WTC11 (cell line): Measurements from ENCODE around the gene PLEKHA1. TPM values are rescaled to one million over a fixed set of nuclear protein-coding genes. Genes with fewer than 3 reads are reported as not detected.

Source experiments
- ATAC-seq: fragments of 200-7000 bp; cut with Tn5 transposase; 2 replicates; pipeline ENCODE4 v1.10.0; 2021; ENCODE audit warnings: mild to moderate bottlenecking, moderate library complexity
- CTCF ChIA-PET: fragments of 300-600 bp; sonication (Branson Sonifier 250); formaldehyde crosslinking; loops from one replicate; lab custom pipeline; 2021; ENCODE audit warnings: antibody characterized with exemption; lab: Charles Lee
- POLR2A ChIA-PET: fragments of 350-600 bp; sonication (Branson Sonifier 250); formaldehyde crosslinking; loops from one replicate; lab custom pipeline; 2021; ENCODE audit warnings: antibody characterized with exemption; lab: Charles Lee
- DNase-seq: peaks from one replicate; pipeline ENCODE4 v3.0.0; 2021; ENCODE audit warnings: low spot score
- H3K27ac Mint-ChIP-seq: 2 replicates; pipeline ENCODE4 v1.8.0; 2021; ENCODE audit warnings: mixed read lengths
- H3K27me3 Mint-ChIP-seq: 2 replicates; pipeline ENCODE4 v1.8.0; 2021; ENCODE audit warnings: low read depth, mild to moderate bottlenecking, moderate library complexity, mixed read lengths
- H3K36me3 Mint-ChIP-seq: 2 replicates; pipeline ENCODE4 v1.8.0; 2021; ENCODE audit warnings: mixed read lengths
- H3K4me1 Mint-ChIP-seq: 2 replicates; pipeline ENCODE4 v1.8.0; 2022; ENCODE audit warnings: mixed read lengths
- H3K4me3 Mint-ChIP-seq: 2 replicates; pipeline ENCODE4 v1.8.0; 2021; ENCODE audit warnings: mild to moderate bottlenecking, moderate library complexity, mixed read lengths
- H3K9me3 Mint-ChIP-seq: 2 replicates; pipeline ENCODE4 v1.8.0; 2021; ENCODE audit warnings: mixed read lengths
- CBFB ChIP-seq: sonication (generic); formaldehyde crosslinking; IDR thresholded peaks from 2 replicates; pipeline ENCODE4 v1.8.1; 2022; ENCODE audit warnings: mild to moderate bottlenecking, low read depth, missing genetic modification reagents
- ESRRA ChIP-seq: sonication (generic); formaldehyde crosslinking; IDR thresholded peaks from 2 replicates; pipeline ENCODE4 v1.8.1; 2022; ENCODE audit warnings: mild to moderate bottlenecking, missing genetic modification reagents, borderline replicate concordance
- ETV6 ChIP-seq: sonication (generic); formaldehyde crosslinking; IDR thresholded peaks from 2 replicates; pipeline ENCODE4 v1.8.1; 2022; ENCODE audit warnings: mild to moderate bottlenecking, missing genetic modification reagents
- GTF2I ChIP-seq: fragments of 250-450 bp; sonication (Bioruptor Pico); conservative IDR thresholded peaks from 2 replicates; pipeline ENCODE4 v1.4.0; 2021; ENCODE audit warnings: mild to moderate bottlenecking
- JAZF1 ChIP-seq: fragments of 250-450 bp; sonication (Bioruptor Pico); IDR thresholded peaks from 2 replicates; pipeline ENCODE4 v1.9.0; 2021; ENCODE audit warnings: moderate library complexity, mild to moderate bottlenecking, inconsistent platforms
- JUN ChIP-seq: sonication (generic); formaldehyde crosslinking; IDR thresholded peaks from 2 replicates; pipeline ENCODE4 v1.8.0; 2023; ENCODE audit warnings: mild to moderate bottlenecking, missing genetic modification reagents
- SMAD3 ChIP-seq: sonication (generic); formaldehyde crosslinking; IDR thresholded peaks from 2 replicates; pipeline ENCODE4 v1.8.0; 2022; ENCODE audit warnings: missing genetic modification reagents, mild to moderate bottlenecking, borderline replicate concordance
- SOX15 ChIP-seq: fragments of 250-450 bp; sonication (Bioruptor Pico); IDR thresholded peaks from 2 replicates; pipeline ENCODE4 v1.9.0; 2021; ENCODE audit warnings: mild to moderate bottlenecking
- TEAD4 ChIP-seq: sonication (generic); formaldehyde crosslinking; IDR thresholded peaks from 2 replicates; pipeline ENCODE4 v1.8.0; 2022; ENCODE audit warnings: mild to moderate bottlenecking, missing genetic modification reagents
- ZNF138 ChIP-seq: sonication (generic); formaldehyde crosslinking; conservative IDR thresholded peaks from 2 replicates; pipeline ENCODE4 v1.8.1; 2022; ENCODE audit warnings: mild to moderate bottlenecking, moderate library complexity, missing genetic modification reagents
- ZNF232 ChIP-seq: sonication (generic); formaldehyde crosslinking; IDR thresholded peaks from 2 replicates; pipeline ENCODE4 v1.8.0; 2022; ENCODE audit warnings: mild to moderate bottlenecking, missing genetic modification reagents
- total RNA-seq: library from RNA; stranded (reverse); gene quantifications from 3 replicates; pipeline ENCODE4 v1.2.3, GENCODE V29; 2021
- TF ChIP-seq, protein P1 (sequence below): sonication (generic); formaldehyde crosslinking; IDR thresholded peaks from 2 replicates; pipeline ENCODE4 v1.8.0; 2023; ENCODE audit warnings: missing genetic modification reagents, mild to moderate bottlenecking, borderline replicate concordance
- TF ChIP-seq, protein P2 (sequence below): sonication (generic); formaldehyde crosslinking; IDR thresholded peaks from 2 replicates; pipeline ENCODE4 v1.8.1; 2023; ENCODE audit warnings: mild to moderate bottlenecking, missing genetic modification reagents, moderate library complexity
- TF ChIP-seq, protein P3 (sequence below): fragments of 250-450 bp; sonication (Bioruptor Pico); IDR thresholded peaks from 2 replicates; pipeline ENCODE4 v1.8.0; 2021; ENCODE audit warnings: mild to moderate bottlenecking
- TF ChIP-seq, protein P4 (sequence below): sonication (generic); formaldehyde crosslinking; IDR thresholded peaks from 2 replicates; pipeline ENCODE4 v1.8.0; 2022; ENCODE audit warnings: mild to moderate bottlenecking, missing genetic modification reagents
- TF ChIP-seq, protein P5 (sequence below): fragments of 200-600 bp; IDR thresholded peaks from 2 replicates; pipeline ENCODE4 v1.8.0; 2022; ENCODE audit warnings: antibody characterized with exemption
- TF ChIP-seq, protein P6 (sequence below): sonication (generic); formaldehyde crosslinking; IDR thresholded peaks from 2 replicates; pipeline ENCODE4 v1.8.1; 2022; ENCODE audit warnings: mild to moderate bottlenecking, moderate library complexity, missing genetic modification reagents
- TF ChIP-seq, protein P7 (sequence below): sonication (generic); formaldehyde crosslinking; IDR thresholded peaks from 2 replicates; pipeline ENCODE4 v1.8.1; 2023; ENCODE audit warnings: mild to moderate bottlenecking, missing genetic modification reagents, moderate library complexity
- TF ChIP-seq, protein P8 (sequence below): sonication (generic); formaldehyde crosslinking; IDR thresholded peaks from 2 replicates; pipeline ENCODE4 v1.8.1; 2023; ENCODE audit warnings: mild to moderate bottlenecking, missing genetic modification reagents

Gene PLEKHA1
- total RNA-seq, 1 experiment from 2014 or later = 34.6 TPM

DNA sequence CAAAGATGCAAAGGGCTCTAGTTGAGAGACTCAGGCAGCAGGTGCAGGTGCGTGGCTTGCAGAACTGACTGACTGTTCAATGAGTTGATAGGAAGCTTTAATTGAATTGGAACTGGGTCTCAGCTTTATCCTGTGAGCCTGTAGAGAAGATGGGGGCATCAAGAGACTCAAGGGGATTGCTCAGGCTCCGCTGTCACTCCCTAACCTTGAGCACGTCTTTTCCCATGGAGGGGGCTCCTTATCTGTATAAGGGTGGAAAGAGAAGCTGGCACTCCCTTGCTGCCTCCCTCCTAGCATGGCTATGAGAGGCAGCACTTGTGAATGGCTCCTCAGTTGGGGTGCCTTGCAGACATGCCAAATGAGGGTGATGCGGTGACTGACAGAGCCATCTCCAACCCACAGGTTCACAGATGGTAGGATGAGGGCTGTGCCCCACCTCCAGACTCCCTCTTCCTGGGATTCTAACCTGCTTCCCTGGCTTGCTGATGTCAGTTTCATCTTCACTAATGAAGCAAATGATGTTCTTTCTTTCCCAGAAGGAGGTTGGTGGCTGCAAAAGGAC lies 12.4 kb upstream of the PLEKHA1 start:
- peaks cover 15% of the 10 kb centered on the region for H3K9me3 Mint-ChIP-seq
- H3K36me3 Mint-ChIP-seq = peaks cover 7% of the 10 kb centered on the region
- ATAC-seq = no peak

DNA sequence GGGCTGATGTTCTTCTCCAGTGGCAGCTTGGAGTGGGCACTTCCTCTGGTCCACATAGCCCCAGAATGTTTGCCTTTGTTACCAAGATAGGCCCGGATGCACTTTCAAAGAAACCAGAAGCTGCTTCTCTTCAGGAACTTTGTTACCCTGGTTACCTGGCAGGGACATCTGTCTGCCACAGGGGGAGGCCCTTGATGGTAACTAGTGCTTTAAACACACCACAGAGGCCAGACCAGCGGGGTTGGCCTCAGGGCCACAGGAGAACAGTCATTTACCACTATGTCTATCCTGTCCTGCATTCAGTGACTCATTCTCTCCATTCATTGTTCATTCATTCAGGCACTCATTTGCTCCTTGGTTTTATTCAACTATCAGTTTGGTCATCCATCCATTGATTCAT lies 11.9 kb upstream of the PLEKHA1 start:
- Mint-ChIP-seq H3K4me3 (no peak overlapping the region), H3K27ac (no peak overlapping the region), H3K9me3 (peaks cover 21% of the 10 kb centered on the region), H3K27me3 (no peaks in the 10 kb centered on the region), H3K36me3 (peaks cover 12% of the 10 kb centered on the region), H3K4me1 (no peaks in the 10 kb centered on the region)
- ATAC-seq (no peak), DNase-seq (no peak)
- ChIA-PET POLR2A (no interaction called here), CTCF (no interaction called here)
- TF ChIP-seq, protein P1, sequence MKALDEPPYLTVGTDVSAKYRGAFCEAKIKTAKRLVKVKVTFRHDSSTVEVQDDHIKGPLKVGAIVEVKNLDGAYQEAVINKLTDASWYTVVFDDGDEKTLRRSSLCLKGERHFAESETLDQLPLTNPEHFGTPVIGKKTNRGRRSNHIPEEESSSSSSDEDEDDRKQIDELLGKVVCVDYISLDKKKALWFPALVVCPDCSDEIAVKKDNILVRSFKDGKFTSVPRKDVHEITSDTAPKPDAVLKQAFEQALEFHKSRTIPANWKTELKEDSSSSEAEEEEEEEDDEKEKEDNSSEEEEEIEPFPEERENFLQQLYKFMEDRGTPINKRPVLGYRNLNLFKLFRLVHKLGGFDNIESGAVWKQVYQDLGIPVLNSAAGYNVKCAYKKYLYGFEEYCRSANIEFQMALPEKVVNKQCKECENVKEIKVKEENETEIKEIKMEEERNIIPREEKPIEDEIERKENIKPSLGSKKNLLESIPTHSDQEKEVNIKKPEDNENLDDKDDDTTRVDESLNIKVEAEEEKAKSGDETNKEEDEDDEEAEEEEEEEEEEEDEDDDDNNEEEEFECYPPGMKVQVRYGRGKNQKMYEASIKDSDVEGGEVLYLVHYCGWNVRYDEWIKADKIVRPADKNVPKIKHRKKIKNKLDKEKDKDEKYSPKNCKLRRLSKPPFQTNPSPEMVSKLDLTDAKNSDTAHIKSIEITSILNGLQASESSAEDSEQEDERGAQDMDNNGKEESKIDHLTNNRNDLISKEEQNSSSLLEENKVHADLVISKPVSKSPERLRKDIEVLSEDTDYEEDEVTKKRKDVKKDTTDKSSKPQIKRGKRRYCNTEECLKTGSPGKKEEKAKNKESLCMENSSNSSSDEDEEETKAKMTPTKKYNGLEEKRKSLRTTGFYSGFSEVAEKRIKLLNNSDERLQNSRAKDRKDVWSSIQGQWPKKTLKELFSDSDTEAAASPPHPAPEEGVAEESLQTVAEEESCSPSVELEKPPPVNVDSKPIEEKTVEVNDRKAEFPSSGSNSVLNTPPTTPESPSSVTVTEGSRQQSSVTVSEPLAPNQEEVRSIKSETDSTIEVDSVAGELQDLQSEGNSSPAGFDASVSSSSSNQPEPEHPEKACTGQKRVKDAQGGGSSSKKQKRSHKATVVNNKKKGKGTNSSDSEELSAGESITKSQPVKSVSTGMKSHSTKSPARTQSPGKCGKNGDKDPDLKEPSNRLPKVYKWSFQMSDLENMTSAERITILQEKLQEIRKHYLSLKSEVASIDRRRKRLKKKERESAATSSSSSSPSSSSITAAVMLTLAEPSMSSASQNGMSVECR (CRISPR knock-in tag) = no peak
- TF ChIP-seq, protein P2, sequence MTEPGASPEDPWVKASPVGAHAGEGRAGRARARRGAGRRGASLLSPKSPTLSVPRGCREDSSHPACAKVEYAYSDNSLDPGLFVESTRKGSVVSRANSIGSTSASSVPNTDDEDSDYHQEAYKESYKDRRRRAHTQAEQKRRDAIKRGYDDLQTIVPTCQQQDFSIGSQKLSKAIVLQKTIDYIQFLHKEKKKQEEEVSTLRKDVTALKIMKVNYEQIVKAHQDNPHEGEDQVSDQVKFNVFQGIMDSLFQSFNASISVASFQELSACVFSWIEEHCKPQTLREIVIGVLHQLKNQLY = no peak
- TF ChIP-seq ESRRA (CRISPR knock-in tag) = no peak

More for the DNA sequence above, 12.4 kb upstream of the PLEKHA1 start:
- H3K4me3 Mint-ChIP-seq = no peak overlapping the region
- no peaks in the 10 kb centered on the region for H3K4me1 Mint-ChIP-seq
- no peaks in the 10 kb centered on the region for H3K27me3 Mint-ChIP-seq
- ChIA-PET CTCF (no interaction called here), POLR2A (no interaction called here)
- H3K27ac Mint-ChIP-seq = no peak overlapping the region
- TF ChIP-seq JAZF1 (CRISPR knock-in tag) (no peak), ZNF138 (CRISPR knock-in tag) (no peak), GTF2I (CRISPR knock-in tag) (no peak), JUN (CRISPR knock-in tag) (no peak)
- TF ChIP-seq, protein P3, sequence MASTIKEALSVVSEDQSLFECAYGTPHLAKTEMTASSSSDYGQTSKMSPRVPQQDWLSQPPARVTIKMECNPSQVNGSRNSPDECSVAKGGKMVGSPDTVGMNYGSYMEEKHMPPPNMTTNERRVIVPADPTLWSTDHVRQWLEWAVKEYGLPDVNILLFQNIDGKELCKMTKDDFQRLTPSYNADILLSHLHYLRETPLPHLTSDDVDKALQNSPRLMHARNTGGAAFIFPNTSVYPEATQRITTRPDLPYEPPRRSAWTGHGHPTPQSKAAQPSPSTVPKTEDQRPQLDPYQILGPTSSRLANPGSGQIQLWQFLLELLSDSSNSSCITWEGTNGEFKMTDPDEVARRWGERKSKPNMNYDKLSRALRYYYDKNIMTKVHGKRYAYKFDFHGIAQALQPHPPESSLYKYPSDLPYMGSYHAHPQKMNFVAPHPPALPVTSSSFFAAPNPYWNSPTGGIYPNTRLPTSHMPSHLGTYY (CRISPR knock-in tag) = no peak
- TF ChIP-seq, protein P4, sequence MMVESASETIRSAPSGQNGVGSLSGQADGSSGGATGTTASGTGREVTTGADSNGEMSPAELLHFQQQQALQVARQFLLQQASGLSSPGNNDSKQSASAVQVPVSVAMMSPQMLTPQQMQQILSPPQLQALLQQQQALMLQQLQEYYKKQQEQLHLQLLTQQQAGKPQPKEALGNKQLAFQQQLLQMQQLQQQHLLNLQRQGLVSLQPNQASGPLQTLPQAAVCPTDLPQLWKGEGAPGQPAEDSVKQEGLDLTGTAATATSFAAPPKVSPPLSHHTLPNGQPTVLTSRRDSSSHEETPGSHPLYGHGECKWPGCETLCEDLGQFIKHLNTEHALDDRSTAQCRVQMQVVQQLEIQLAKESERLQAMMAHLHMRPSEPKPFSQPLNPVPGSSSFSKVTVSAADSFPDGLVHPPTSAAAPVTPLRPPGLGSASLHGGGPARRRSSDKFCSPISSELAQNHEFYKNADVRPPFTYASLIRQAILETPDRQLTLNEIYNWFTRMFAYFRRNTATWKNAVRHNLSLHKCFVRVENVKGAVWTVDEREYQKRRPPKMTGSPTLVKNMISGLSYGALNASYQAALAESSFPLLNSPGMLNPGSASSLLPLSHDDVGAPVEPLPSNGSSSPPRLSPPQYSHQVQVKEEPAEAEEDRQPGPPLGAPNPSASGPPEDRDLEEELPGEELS = no peak
- TF ChIP-seq, protein P5, sequence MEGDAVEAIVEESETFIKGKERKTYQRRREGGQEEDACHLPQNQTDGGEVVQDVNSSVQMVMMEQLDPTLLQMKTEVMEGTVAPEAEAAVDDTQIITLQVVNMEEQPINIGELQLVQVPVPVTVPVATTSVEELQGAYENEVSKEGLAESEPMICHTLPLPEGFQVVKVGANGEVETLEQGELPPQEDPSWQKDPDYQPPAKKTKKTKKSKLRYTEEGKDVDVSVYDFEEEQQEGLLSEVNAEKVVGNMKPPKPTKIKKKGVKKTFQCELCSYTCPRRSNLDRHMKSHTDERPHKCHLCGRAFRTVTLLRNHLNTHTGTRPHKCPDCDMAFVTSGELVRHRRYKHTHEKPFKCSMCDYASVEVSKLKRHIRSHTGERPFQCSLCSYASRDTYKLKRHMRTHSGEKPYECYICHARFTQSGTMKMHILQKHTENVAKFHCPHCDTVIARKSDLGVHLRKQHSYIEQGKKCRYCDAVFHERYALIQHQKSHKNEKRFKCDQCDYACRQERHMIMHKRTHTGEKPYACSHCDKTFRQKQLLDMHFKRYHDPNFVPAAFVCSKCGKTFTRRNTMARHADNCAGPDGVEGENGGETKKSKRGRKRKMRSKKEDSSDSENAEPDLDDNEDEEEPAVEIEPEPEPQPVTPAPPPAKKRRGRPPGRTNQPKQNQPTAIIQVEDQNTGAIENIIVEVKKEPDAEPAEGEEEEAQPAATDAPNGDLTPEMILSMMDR = no peak
- no peak for DNase-seq

DNA sequence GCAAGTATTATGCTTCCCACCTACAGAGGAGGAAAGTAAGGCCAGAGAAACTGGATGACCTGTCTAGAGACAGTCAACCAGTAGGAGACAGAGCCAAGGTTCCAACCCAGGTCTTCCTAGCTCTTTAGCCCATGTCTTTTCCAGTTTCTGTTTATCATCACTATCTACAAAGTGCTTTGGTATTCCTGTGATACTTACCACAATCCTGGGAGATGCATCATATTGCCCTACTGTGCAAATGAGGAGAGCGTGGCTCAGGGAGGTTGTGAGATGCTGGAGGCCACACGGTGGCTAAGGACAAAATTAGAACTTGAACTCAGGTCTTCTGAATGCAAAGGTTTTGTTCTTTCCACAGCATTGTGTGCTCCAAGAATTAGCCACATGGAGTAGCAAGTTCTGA lies 11.2 kb upstream of the PLEKHA1 start:
- no peak for DNase-seq
- H3K27ac Mint-ChIP-seq = no peak overlapping the region
- no peak overlapping the region for H3K4me3 Mint-ChIP-seq
- ATAC-seq = no peak
- peaks cover 8% of the 10 kb centered on the region for H3K36me3 Mint-ChIP-seq
- ChIA-PET POLR2A (no interaction called here), CTCF (no interaction called here)
- H3K4me1 Mint-ChIP-seq = peaks cover 2% of the 10 kb centered on the region
- peaks cover 20% of the 10 kb centered on the region for H3K9me3 Mint-ChIP-seq
- no peaks in the 10 kb centered on the region for H3K27me3 Mint-ChIP-seq
- TF ChIP-seq CBFB (CRISPR knock-in tag) (no peak), SMAD3 (CRISPR knock-in tag) (no peak), SOX15 (no peak), TEAD4 (CRISPR knock-in tag) (no peak), ETV6 (CRISPR knock-in tag) (no peak), ZNF232 (CRISPR knock-in tag) (no peak)
- TF ChIP-seq, protein P6, sequence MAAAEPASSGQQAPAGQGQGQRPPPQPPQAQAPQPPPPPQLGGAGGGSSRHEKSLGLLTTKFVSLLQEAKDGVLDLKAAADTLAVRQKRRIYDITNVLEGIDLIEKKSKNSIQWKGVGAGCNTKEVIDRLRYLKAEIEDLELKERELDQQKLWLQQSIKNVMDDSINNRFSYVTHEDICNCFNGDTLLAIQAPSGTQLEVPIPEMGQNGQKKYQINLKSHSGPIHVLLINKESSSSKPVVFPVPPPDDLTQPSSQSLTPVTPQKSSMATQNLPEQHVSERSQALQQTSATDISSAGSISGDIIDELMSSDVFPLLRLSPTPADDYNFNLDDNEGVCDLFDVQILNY (CRISPR knock-in tag) = no peak
- TF ChIP-seq, protein P7, sequence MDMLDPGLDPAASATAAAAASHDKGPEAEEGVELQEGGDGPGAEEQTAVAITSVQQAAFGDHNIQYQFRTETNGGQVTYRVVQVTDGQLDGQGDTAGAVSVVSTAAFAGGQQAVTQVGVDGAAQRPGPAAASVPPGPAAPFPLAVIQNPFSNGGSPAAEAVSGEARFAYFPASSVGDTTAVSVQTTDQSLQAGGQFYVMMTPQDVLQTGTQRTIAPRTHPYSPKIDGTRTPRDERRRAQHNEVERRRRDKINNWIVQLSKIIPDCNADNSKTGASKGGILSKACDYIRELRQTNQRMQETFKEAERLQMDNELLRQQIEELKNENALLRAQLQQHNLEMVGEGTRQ (CRISPR knock-in tag) = no peak
- TF ChIP-seq, protein P8, sequence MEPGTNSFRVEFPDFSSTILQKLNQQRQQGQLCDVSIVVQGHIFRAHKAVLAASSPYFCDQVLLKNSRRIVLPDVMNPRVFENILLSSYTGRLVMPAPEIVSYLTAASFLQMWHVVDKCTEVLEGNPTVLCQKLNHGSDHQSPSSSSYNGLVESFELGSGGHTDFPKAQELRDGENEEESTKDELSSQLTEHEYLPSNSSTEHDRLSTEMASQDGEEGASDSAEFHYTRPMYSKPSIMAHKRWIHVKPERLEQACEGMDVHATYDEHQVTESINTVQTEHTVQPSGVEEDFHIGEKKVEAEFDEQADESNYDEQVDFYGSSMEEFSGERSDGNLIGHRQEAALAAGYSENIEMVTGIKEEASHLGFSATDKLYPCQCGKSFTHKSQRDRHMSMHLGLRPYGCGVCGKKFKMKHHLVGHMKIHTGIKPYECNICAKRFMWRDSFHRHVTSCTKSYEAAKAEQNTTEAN (CRISPR knock-in tag) = no peak
